Panc1 (cell line): ENCODE data around the gene GNA12.

Source experiments
- CTCF ChIP-seq: fragments of 450-650 bp; IDR thresholded peaks from 2 replicates; pipeline ENCODE4 v1.5.1; 2017; ENCODE audit warnings: mild to moderate bottlenecking
- REST ChIP-seq, 2 experiments: IDR thresholded peaks; 2 replicates each; pipeline ENCODE4 v1.6.1; 2011 to 2012; ENCODE audit warnings: low read depth in 2 of 2, control low read depth in 1 of 2, low read length in 1 of 2, mild to moderate bottlenecking in 1 of 2, moderate library complexity in 1 of 2; ENCODE audit not compliant: insufficient read depth in 1 of 2

GRCh38 chr7:2803755-2804154 lies 40.4 kb downstream of the GNA12 start:
- TF ChIP-seq CTCF, result no peak
- TF ChIP-seq REST (IDR thresholded peaks at IDR 0.05; ENCODE audit: insufficient read depth in 1 of 2, low read depth in 2 of 2, low read length in 1 of 2), result no peak
